Uterus (tissue), 4 donors: ENCODE results near the gene ATP8B3. TPM values are rescaled to one million over a fixed set of nuclear protein-coding genes. Genes with fewer than 3 reads are reported as not detected.

Experiments used
- DNase-seq, 2 donors: peaks; one replicate each; pipeline ENCODE4 v3.0.0-alpha.2; 2019 to 2020
- H3K27ac ChIP-seq, 2 donors: fragments of 200-600 bp; sonication (generic); 1 replicate in 1 of 2; 2 replicates in 1 of 2; pipeline ENCODE4 v1.5.1; 2016 to 2018
- H3K27me3 ChIP-seq, 2 donors: fragments of 200-600 bp; sonication (generic); one replicate each; pipeline ENCODE4 v1.5.1; 2018 to 2019; ENCODE audit warnings: control low read depth in 1 of 2
- H3K36me3 ChIP-seq, 2 donors: fragments of 200-600 bp; sonication (generic); one replicate each; pipeline ENCODE4 v1.5.1; 2019; ENCODE audit warnings: control low read depth in 1 of 2
- H3K4me1 ChIP-seq, 2 donors: fragments of 200-600 bp; sonication (generic); one replicate each; pipeline ENCODE4 v1.5.1; 2018 to 2019; ENCODE audit warnings: control low read depth in 1 of 2
- H3K4me3 ChIP-seq, 2 donors: fragments of 200-600 bp; sonication (generic); 1 replicate in 1 of 2; 2 replicates in 1 of 2; pipeline ENCODE4 v1.5.1; 2018 to 2019; ENCODE audit warnings: mild to moderate bottlenecking in 1 of 2
- H3K9me3 ChIP-seq, 2 donors: fragments of 200-600 bp; sonication (generic); one replicate each; pipeline ENCODE4 v1.5.1; 2019; ENCODE audit warnings: control low read depth in 1 of 2
- CTCF ChIP-seq, 4 experiments: fragments of 200-600 bp in 2 of 4; fragments of 450-650 bp in 2 of 4; sonication (generic) in 2 of 4; IDR thresholded peaks; one replicate each; pipeline ENCODE4 v1.5.1; 2016 to 2019; ENCODE audit warnings: antibody characterized with exemption in 4 of 4, mild to moderate bottlenecking in 2 of 4, moderate library complexity in 1 of 4
- POLR2A ChIP-seq, 2 donors: fragments of 450-650 bp; IDR thresholded peaks; one replicate each; pipeline ENCODE4 v1.6.1; 2016; ENCODE audit warnings: antibody characterized with exemption in 2 of 2, mild to moderate bottlenecking in 1 of 2, moderate library complexity in 1 of 2
- intact Hi-C: fragments of 100-400 bp; cut with DNase I; formaldehyde crosslinking; loops from one replicate; pipeline ENCODE4 v1.15.1; 2023; ENCODE audit warnings: low total_unique reads
- total RNA-seq, 4 donors: library from RNA; depleted of rRNA in 3 of 4; stranded (reverse); fragments of >200 nt in 3 of 4; gene quantifications; one replicate each; pipeline versions ENCODE4 v1.1.0 to v1.2.4, GENCODE V29; 2014 to 2023
- donor health status: DM: yes; HTN: yes; CAD: no.

The ATP8B3 gene
- total RNA-seq, 4 donors from 2014 or later = 1.0 to 3.3 (median 1.7) TPM; not detected in 1

- Histone ChIP-seq H3K27ac (no peak overlapping the region), H3K4me1 (peaks cover 0 to 31% of the 10 kb centered on the region in 2 donors), H3K9me3 (no peaks in the 10 kb centered on the region), H3K4me3 (peak overlapping the region; percentile 66 to 88), H3K27me3 (no peaks in the 10 kb centered on the region), H3K36me3 (no peaks in the 10 kb centered on the region)
- TF ChIP-seq CTCF (IDR thresholded peaks at IDR 0.05) = no peak
- no peak for TF ChIP-seq POLR2A (IDR thresholded peaks at IDR 0.05)
- no peak for DNase-seq
- intact Hi-C loops = no loop called here
Measured at GRCh38 chr19:1846517-1847204, 34.6 kb upstream of the ATP8B3 start.

- Histone ChIP-seq H3K27me3 (no peaks in the 10 kb centered on the region), H3K4me1 (peaks cover 0 to 37% of the 10 kb centered on the region in 2 donors), H3K36me3 (no peaks in the 10 kb centered on the region), H3K4me3 (no peak overlapping the region), H3K9me3 (no peaks in the 10 kb centered on the region), H3K27ac (no peak overlapping the region)
- DNase-seq = no peak
- TF ChIP-seq CTCF (IDR thresholded peaks at IDR 0.05) = no peak
- TF ChIP-seq POLR2A (IDR thresholded peaks at IDR 0.05) = no peak
- intact Hi-C loops = no loop called here
Measured at GRCh38 chr19:1845642-1846041, 33.6 kb upstream of the ATP8B3 start.

GRCh38 chr19:1845125-1845515 lies 33.0 kb upstream of the ATP8B3 start:
- no peak overlapping the region for H3K27ac ChIP-seq
- no peaks in the 10 kb centered on the region for H3K36me3 ChIP-seq
- intact Hi-C loops = no loop called here
- no peak for TF ChIP-seq POLR2A (IDR thresholded peaks at IDR 0.05)
- TF ChIP-seq CTCF (IDR thresholded peaks at IDR 0.05) = no peak
- no peak overlapping the region for H3K4me3 ChIP-seq
- no peaks in the 10 kb centered on the region for H3K27me3 ChIP-seq
- H3K4me1 ChIP-seq = peaks cover 0 to 37% of the 10 kb centered on the region in 2 donors
- no peak for DNase-seq
- no peaks in the 10 kb centered on the region for H3K9me3 ChIP-seq

- H3K27me3 ChIP-seq = no peaks in the 10 kb centered on the region
- H3K27ac ChIP-seq = no peak overlapping the region
- H3K36me3 ChIP-seq = no peaks in the 10 kb centered on the region
- no peaks in the 10 kb centered on the region for H3K9me3 ChIP-seq
- no peak for DNase-seq
- peaks cover 0 to 37% of the 10 kb centered on the region in 2 donors for H3K4me1 ChIP-seq
- TF ChIP-seq CTCF (IDR thresholded peaks at IDR 0.05) (no peak), POLR2A (IDR thresholded peaks at IDR 0.05) (no peak)
- intact Hi-C loops = no loop called here
- H3K4me3 ChIP-seq = no peak overlapping the region
Measured at GRCh38 chr19:1844513-1845124, 32.5 kb upstream of the ATP8B3 start.

GRCh38 chr19:1843646-1844394 lies 31.7 kb upstream of the ATP8B3 start:
- TF ChIP-seq CTCF (IDR thresholded peaks at IDR 0.05) = no peak
- no peak for TF ChIP-seq POLR2A (IDR thresholded peaks at IDR 0.05)
- no peaks in the 10 kb centered on the region for H3K36me3 ChIP-seq
- intact Hi-C loops = no loop called here
- no peak overlapping the region for H3K27ac ChIP-seq
- peaks cover 0 to 37% of the 10 kb centered on the region in 2 donors for H3K4me1 ChIP-seq
- no peaks in the 10 kb centered on the region for H3K9me3 ChIP-seq
- DNase-seq = no peak
- H3K4me3 ChIP-seq = no peak overlapping the region
- H3K27me3 ChIP-seq = no peaks in the 10 kb centered on the region
